ENCODE measurements around the gene C3orf49. TPM values are rescaled to one million over a fixed set of nuclear protein-coding genes. Genes with fewer than 3 reads are reported as not detected.

The C3orf49 gene
- polyA plus RNA-seq, 10 donors: 0.15 to 0.55 (median 0.30) TPM; not detected in 3

DNA sequence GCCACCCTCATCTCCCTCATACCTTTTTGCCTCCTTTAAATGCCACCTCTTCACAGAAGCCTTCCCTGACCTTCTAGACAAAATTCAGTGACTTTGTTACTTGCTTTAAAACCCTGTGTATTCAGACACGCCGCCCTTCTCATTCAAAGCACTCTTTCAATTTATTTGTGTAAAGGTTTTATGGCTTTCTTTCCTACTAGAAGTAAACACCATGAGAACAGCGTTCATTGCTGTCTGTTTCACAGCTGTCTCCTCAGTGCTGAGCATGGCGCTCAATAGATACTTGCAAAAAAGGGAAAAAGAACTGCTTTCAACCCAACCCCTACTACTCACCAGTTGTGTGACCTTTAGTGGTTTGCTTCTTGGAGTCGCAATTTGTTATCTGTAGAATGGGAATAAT lies 61.6 kb downstream of the C3orf49 start:
- DNase-seq: no peak

DNA sequence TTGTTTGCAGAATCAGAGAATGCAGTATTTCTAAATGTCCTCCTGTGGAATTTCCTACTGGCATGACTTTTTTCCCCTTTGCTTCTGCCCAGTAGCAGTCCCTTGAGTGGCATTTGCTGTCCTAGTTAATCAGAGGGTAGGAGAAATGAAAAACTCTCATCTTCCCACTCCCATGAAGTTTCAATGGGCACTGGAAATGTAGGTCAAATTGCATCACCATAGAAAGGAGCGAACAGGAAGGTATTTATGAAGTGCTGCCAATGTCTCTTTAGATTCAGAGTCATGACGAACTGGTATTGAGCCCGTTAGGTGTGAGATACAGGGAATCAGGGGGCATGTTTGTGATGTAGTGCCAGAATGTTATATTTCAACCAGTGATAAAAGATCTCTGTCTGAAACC lies 67.8 kb downstream of the C3orf49 start:
- no peak for DNase-seq

DNA sequence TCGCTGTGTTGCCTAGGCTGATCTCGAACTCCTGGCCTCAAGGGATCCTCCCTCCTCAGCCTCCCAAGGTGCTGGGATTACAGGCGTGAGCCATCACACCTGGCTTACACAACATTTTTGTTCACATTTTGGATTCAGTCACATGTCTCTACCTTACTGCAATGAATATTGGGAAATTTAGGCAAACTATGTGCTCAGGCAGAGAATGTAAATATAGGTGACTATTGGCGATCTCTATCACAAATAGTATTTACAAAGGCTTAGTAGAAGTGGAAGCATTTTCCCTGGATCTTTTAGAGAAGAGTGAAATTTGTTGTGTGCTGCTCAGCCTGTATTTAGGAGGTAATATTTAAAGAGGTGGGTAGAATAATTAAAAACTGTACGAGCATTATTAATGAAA lies 72.4 kb downstream of the C3orf49 start:
- DNase-seq: no peak

DNA sequence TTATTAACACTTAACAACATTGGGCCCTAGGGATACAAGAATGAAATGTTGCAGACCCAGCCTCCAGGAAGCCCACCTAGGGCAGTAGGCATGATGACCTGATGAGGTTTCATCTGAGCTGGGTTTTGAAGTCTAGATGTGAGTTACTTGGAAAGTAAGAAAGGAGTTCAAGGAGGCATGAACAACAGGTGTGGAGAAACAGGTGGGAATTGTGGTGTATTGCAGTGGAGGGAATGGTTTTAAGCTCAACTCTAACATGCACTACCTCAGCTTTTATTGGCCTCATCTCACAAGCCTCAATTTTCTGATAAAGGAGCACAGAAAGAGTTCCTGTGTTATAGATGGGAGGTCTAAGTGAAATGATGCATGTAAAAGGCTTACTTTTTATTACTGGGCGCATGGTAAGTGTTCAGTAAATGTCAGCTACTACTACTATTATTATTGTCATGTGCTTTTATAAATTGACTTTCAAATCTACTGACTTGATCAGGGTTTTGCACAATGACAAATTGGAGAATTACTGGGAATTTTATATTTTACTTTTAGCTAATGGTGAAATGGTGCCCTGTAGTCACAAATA lies 73.8 kb downstream of the C3orf49 start:
- no peak for DNase-seq

DNA sequence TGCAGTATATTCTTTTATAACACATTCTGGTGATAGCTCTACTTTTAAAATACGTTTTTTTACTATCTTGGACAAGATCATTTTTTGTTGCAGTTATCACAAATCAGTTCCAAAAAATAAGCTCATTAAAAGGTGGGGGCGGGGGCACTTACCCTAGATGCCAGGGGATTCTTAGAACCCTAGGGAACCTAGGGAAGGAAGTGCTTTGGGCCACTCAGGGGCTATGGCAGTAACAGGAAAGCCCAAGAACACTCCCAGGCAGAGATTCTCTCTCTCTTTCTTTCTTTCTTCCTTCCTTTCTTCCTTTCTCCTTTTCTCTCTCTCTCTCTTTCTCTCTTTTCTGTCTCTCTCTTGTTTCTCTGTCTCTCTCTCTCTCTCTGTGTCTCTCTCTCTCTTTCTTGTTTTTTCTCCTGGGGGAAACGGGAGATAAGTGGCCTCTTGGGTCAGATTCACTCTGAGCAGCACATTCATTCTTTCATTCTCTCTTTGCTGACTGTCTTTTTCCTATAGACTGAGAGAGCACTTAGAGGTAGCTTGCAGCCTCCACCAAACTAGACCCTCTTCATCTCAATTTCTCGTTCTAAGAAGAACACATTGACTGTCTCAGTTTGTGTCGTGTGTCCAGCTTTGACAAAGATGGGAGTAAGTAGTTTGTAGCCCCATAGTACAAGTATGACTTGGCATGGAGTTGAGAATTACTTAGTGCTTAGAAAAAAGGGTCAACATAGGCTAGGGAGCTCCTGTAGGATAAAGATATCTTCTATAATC lies 76.5 kb downstream of the C3orf49 start:
- no peak for DNase-seq

DNA sequence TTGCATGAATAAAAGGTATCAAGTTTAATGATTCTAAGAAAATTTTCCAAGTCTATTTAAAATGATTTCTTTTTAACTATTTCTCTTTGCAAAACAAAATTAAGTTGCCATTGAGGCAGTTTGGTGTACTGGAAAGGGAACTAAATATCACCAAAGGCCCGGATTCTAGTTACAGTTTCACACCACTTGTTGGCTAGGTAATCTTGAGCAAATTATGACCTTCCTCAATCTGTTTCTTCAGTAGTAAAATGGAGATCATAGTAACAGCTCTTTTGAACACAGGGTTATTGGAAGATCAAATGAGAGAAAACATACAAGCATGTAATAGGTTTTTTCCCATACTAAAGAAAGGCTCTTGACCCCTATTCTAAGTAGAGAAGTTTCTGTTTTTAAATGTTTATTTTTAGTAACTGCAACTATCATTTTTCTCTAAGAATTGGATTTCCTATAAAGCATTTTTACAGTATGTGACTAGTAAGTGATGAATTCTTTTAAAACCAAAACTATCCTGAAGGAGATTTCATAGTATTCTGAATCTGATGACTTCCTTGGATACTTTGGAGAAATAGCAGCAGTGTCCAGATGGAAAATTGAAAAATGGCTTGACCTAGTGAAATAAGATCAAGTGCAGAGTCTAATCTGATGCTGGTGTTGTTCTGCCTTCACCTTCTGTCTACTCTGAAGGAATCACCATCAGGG lies 77.4 kb downstream of the C3orf49 start:
- DNase-seq: no peak

Other genes with a start within 250 kb of the C3orf49 start
- under 1 TPM in 2 of 10 donors, not detected in 8; 0.04 to 0.05 TPM for gene SNTN, start 166.6 kb upstream of the C3orf49 start, polyA plus RNA-seq (ENCODE audit: insufficient read length in 10 of 10)
- 10 to 100 TPM; 49.5 to 65.2 (median 57.3) TPM for gene THOC7, start 44.5 kb downstream of the C3orf49 start, polyA plus RNA-seq (ENCODE audit: insufficient read length in 10 of 10)
- 10 to 100 TPM in 9 of 10 donors, 1 to 10 TPM in 1; 8.9 to 18.3 (median 11.7) TPM for gene ATXN7, start 44.6 kb downstream of the C3orf49 start, polyA plus RNA-seq (ENCODE audit: insufficient read length in 10 of 10)
- 1 to 10 TPM in 4 of 10 donors, under 1 TPM in 1, not detected in 5; 0.53 to 2.1 (median 1.0) TPM for gene SCAANT1, start 93.1 kb downstream of the C3orf49 start, polyA plus RNA-seq (ENCODE audit: insufficient read length in 10 of 10)
- gene PSMD6, start 204.2 kb downstream of the C3orf49 start, polyA plus RNA-seq (ENCODE audit: insufficient read length in 10 of 10): 10 to 100 TPM; 74.1 to 96.0 (median 84.0) TPM